Adipocyte (in vitro differentiated cells): ENCODE results near the gene ZNF324B.
A peak's percentile ranks its signal among the peaks of the same experiment; 100 is the strongest.
"Not testable (repeated sequence)": the region's sequence is repeated elsewhere in the genome, so short reads cannot be mapped to it uniquely, and the experiment has no call there.

Experiments
- DNase-seq: peaks from one replicate; pipeline ENCODE4 v3.0.0-alpha.2; 2015; ENCODE audit warnings: low read depth
- H3K27me3 ChIP-seq: replicated peaks from 2 replicates; pipeline ENCODE4 v1.7.0; 2013; ENCODE audit warnings: mild to moderate bottlenecking, low read length, moderate library complexity; ENCODE audit not compliant: control insufficient read depth, insufficient read depth
- H3K36me3 ChIP-seq: 2 replicates; pipeline ENCODE4 v1.7.0; 2013; ENCODE audit warnings: low read length, mild to moderate bottlenecking, moderate library complexity; ENCODE audit not compliant: control insufficient read depth, insufficient read depth, severe bottlenecking
- H3K4me1 ChIP-seq: 2 replicates; pipeline ENCODE4 v1.7.0; 2013; ENCODE audit warnings: mild to moderate bottlenecking, low read length, moderate library complexity; ENCODE audit not compliant: control insufficient read depth, insufficient read depth
- H3K4me3 ChIP-seq: 2 replicates; pipeline ENCODE4 v1.7.0; 2013; ENCODE audit warnings: mild to moderate bottlenecking, low read length, moderate library complexity
- H3K9ac ChIP-seq: 2 replicates; pipeline ENCODE4 v1.7.0; 2013; ENCODE audit warnings: mild to moderate bottlenecking, low read length, moderate library complexity
- H3K9me3 ChIP-seq: 2 replicates; pipeline ENCODE4 v1.7.0; 2013; ENCODE audit warnings: mild to moderate bottlenecking, low read length, moderate library complexity; ENCODE audit not compliant: control insufficient read depth

The ZNF324B gene

GRCh38 chr19:58484349-58484748 lies 32.9 kb downstream of the ZNF324B start:
- not testable (repeated sequence) for H3K9me3 ChIP-seq, DNase-seq

DNA sequence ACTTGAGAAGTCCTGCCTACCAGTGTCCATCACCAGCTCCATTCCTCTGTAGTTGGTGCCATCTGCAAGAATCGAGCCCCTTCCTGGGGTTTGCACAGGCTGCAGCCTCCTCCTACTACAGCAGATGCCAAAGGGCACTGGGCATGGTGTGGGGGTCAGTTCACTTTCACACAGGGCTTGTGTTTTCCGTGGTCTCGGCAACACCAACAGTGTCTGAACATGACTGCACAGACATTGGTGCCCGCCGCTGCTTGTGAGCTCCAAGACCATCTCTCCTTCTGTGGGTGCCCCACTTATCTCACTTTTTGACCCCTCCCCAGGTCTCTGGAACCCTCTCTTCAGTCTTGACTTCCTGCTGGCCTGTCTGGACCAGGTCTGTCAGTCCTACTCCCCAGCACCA lies 40.0 kb downstream of the ZNF324B start:
- H3K9ac ChIP-seq: no peak overlapping the region
- H3K36me3 ChIP-seq: no peaks in the 10 kb centered on the region
- no peak for DNase-seq
- no peaks in the 10 kb centered on the region for H3K9me3 ChIP-seq
- no peaks in the 10 kb centered on the region for H3K27me3 ChIP-seq
- H3K4me3 ChIP-seq: no peak overlapping the region
- H3K4me1 ChIP-seq: no peaks in the 10 kb centered on the region

More at GRCh38 chr19:58484349-58484748, 32.9 kb downstream of the ZNF324B start:
- H3K9ac ChIP-seq, H3K36me3 ChIP-seq, H3K27me3 ChIP-seq, H3K4me3 ChIP-seq, H3K4me1 ChIP-seq: not testable (repeated sequence)

DNA sequence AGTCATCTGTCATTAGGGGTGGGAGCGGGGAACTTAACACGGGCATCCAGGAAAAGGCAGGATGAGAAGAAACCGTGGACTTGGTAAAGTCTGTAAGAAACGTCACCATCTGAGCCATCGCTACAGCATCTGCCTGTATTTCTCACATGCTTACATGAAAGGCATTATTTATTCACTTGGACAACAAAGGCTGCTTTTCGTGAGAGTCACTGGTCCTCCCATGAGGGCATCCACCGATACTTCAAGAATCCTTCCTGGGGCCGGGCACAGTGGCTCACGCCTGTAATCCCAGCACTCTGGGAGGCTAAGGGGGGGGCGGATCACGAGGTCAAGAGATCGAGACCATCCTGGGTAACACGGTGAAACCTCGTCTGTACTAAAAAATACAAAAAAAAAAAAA lies 40.8 kb downstream of the ZNF324B start:
- Histone ChIP-seq H3K27me3 (no peaks in the 10 kb centered on the region), H3K4me3 (no peak overlapping the region), H3K9me3 (no peaks in the 10 kb centered on the region), H3K4me1 (no peaks in the 10 kb centered on the region), H3K36me3 (no peaks in the 10 kb centered on the region), H3K9ac (no peak overlapping the region)
- DNase-seq: no peak

GRCh38 chr19:58497634-58498170 lies 46.3 kb downstream of the ZNF324B start:
- DNase-seq: no peak
- H3K9me3 ChIP-seq: no peaks in the 10 kb centered on the region
- H3K4me3 ChIP-seq: no peak overlapping the region
- H3K27me3 ChIP-seq: no peaks in the 10 kb centered on the region
- no peaks in the 10 kb centered on the region for H3K36me3 ChIP-seq
- H3K4me1 ChIP-seq: peaks cover 16% of the 10 kb centered on the region
- no peak overlapping the region for H3K9ac ChIP-seq

- H3K4me1 ChIP-seq: peaks cover 16% of the 10 kb centered on the region
- H3K27me3 ChIP-seq: no peaks in the 10 kb centered on the region
- no peaks in the 10 kb centered on the region for H3K36me3 ChIP-seq
- peak overlapping the region; percentile 77 for H3K9ac ChIP-seq
- no peak for DNase-seq
- H3K4me3 ChIP-seq: peak overlapping the region; percentile 83
- no peaks in the 10 kb centered on the region for H3K9me3 ChIP-seq
Observed at GRCh38 chr19:58498316-58499020, 47.0 kb downstream of the ZNF324B start.

GRCh38 chr19:58499021-58499927 lies 47.9 kb downstream of the ZNF324B start:
- no peaks in the 10 kb centered on the region for H3K9me3 ChIP-seq
- H3K9ac ChIP-seq: peak overlapping the region; percentile 89
- H3K4me1 ChIP-seq: peaks cover 16% of the 10 kb centered on the region

DNA sequence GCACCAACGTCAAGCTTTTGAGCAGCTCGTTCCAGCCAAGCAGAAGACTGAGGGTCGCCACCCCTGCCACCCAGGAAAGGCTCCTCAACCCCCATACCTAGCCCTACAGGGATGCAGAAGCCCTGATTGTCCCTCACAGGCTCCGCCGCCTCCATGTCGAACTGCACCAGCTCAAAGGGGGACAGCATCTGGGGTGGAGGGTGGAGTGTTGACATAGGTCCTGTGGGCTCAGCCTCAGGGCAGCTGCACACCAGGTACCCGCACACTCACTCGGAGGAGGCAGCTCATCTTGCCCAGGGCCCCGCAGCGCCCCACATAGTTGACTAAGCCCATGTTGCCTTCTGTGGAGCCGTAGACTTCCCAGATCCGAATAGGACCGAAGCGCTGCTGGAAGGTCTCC lies 48.8 kb downstream of the ZNF324B start:
- no peak for DNase-seq

More at GRCh38 chr19:58499021-58499927, 47.9 kb downstream of the ZNF324B start:
- H3K36me3 ChIP-seq: no peaks in the 10 kb centered on the region
- no peaks in the 10 kb centered on the region for H3K27me3 ChIP-seq
- peak; percentile 100 for DNase-seq
- peak overlapping the region; percentile 91 for H3K4me3 ChIP-seq

More for the DNA sequence above, 48.8 kb downstream of the ZNF324B start:
- H3K4me3 ChIP-seq: peak overlapping the region; percentile 91
- no peaks in the 10 kb centered on the region for H3K9me3 ChIP-seq
- peaks cover 16% of the 10 kb centered on the region for H3K4me1 ChIP-seq
- H3K36me3 ChIP-seq: no peaks in the 10 kb centered on the region
- peak overlapping the region; percentile 89 for H3K9ac ChIP-seq
- no peaks in the 10 kb centered on the region for H3K27me3 ChIP-seq
